Measurements from ENCODE around the gene ARRDC4. TPM values are rescaled to one million over a fixed set of nuclear protein-coding genes. Genes with fewer than 3 reads are reported as not detected.

Gene ARRDC4
- total and polyA plus RNA-seq, 9 donors, result 12.2 to 23.7 (median 15.8) TPM

DNA sequence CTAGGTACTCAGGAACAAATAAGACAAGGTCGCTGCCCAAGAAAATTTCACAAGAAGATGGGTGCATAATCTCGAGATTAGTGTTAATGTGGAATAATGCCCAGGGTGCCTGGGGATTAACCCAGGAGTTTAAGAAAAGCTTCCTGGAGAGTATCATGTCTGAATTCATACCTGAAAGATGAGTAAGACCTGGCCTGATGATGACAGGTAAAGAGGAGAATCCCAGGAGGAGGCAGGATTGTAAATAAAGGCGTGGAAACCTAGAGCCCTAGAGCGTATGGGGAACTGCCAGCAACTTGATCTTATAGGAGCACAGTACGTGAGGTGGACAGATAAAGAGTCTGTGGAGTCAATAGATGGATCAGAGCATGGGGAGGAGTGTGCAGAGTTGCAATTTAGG is 43.0 kb downstream of the ARRDC4 start:
- H3K27ac ChIP-seq (ENCODE audit: low read length), result no peak overlapping the region
- no peaks in the 10 kb centered on the region for H3K36me3 ChIP-seq (ENCODE audit: control insufficient read depth, insufficient read depth, low read length)
- no peaks in the 10 kb centered on the region for H3K27me3 ChIP-seq (ENCODE audit: control insufficient read depth, insufficient read depth, low read length)
- WGBS (ENCODE audit: insufficient coverage), result 81% methylated on average over 5 of the region's 5 CpGs
- H3K9me3 ChIP-seq (replicated peaks; ENCODE audit: control insufficient read depth, low read depth, low read length), result no peaks in the 10 kb centered on the region
- DNase-seq, result no peak
- no peaks in the 10 kb centered on the region for H3K4me1 ChIP-seq (ENCODE audit: control insufficient read depth, insufficient read depth, low read length)
- H3K4me3 ChIP-seq (ENCODE audit: low read length), result no peak overlapping the region

DNA sequence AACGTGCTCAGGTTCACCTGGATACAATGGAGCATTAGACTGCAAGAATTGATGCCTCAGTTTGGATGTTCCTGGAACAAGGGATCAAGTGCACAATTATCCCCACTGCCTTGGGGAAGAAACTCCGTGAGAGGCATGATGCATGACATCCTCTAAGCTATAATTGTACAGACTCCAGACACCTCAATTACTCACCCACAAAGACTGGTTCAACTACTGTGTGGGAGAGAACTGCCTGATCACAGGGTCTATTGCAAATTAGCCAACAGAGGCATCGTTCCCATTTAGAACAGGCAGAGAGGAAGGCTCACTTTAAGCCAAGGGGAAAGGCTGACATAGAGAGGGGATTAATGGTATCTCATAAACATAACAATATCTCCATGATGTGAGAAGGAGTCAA is 43.5 kb downstream of the ARRDC4 start:
- no peak overlapping the region for H3K4me3 ChIP-seq (ENCODE audit: low read length)
- H3K27me3 ChIP-seq (ENCODE audit: control insufficient read depth, insufficient read depth, low read length), result no peaks in the 10 kb centered on the region
- H3K36me3 ChIP-seq (ENCODE audit: control insufficient read depth, insufficient read depth, low read length), result no peaks in the 10 kb centered on the region
- 50% methylated on average over 1 of the region's 3 CpGs for WGBS (ENCODE audit: insufficient coverage)
- H3K4me1 ChIP-seq (ENCODE audit: control insufficient read depth, insufficient read depth, low read length), result no peaks in the 10 kb centered on the region
- H3K27ac ChIP-seq (ENCODE audit: low read length), result no peak overlapping the region
- H3K9me3 ChIP-seq (replicated peaks; ENCODE audit: control insufficient read depth, low read depth, low read length), result no peaks in the 10 kb centered on the region
- DNase-seq, result no peak

DNA sequence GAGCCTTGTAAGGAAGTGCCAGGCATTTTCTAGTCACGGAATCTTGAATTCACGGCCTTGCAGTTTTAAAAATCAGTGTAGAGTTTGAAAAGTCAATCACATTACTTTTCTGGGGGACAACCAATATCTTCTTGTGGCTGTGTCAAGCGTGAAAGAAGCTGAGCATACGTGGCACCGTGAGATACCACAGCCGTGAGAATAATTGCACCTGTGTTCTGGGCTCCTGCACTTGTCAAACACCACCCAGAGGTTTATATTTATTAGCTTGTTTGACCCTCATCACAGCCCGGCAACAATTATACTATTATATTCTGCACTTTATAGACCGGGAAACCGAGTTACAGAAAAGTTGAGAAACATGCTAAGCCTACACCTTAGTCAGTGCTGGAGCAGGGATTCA is 45.2 kb downstream of the ARRDC4 start:
- WGBS (ENCODE audit: insufficient coverage), result 95% methylated on average over 3 of the region's 9 CpGs
- DNase-seq, result no peak
- Histone ChIP-seq H3K27me3 (ENCODE audit: control insufficient read depth, insufficient read depth, low read length) (no peaks in the 10 kb centered on the region), H3K27ac (ENCODE audit: low read length) (no peak overlapping the region), H3K9me3 (replicated peaks; ENCODE audit: control insufficient read depth, low read depth, low read length) (no peaks in the 10 kb centered on the region), H3K4me1 (ENCODE audit: control insufficient read depth, insufficient read depth, low read length) (no peaks in the 10 kb centered on the region), H3K36me3 (ENCODE audit: control insufficient read depth, insufficient read depth, low read length) (no peaks in the 10 kb centered on the region), H3K4me3 (ENCODE audit: low read length) (no peak overlapping the region)

DNA sequence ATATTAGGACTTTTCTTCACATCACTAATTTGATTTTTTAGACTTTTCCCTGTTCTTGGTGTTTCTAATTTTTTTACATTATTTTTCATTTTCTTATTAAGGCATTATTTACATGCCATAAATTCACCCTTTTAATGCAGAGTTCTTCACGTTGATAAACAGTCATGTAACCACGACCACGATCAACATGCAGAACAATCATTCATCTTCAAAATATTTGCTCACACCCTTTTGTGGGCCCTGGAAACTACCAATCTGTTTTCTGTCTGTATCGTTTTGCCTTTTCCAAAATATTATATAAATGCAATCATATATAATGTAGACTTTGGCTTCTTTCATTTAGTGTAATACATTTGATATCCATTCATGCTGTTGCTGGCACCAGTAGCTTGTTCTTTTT is 48.7 kb downstream of the ARRDC4 start:
- H3K27me3 ChIP-seq (ENCODE audit: control insufficient read depth, insufficient read depth, low read length), result no peaks in the 10 kb centered on the region
- no peaks in the 10 kb centered on the region for H3K9me3 ChIP-seq (replicated peaks; ENCODE audit: control insufficient read depth, low read depth, low read length)
- no peaks in the 10 kb centered on the region for H3K36me3 ChIP-seq (ENCODE audit: control insufficient read depth, insufficient read depth, low read length)
- DNase-seq, result no peak
- no peak overlapping the region for H3K27ac ChIP-seq (ENCODE audit: low read length)
- no peak overlapping the region for H3K4me3 ChIP-seq (ENCODE audit: low read length)
- no peaks in the 10 kb centered on the region for H3K4me1 ChIP-seq (ENCODE audit: control insufficient read depth, insufficient read depth, low read length)
- WGBS (ENCODE audit: insufficient coverage), result no CpG with 5 or more reads among the region's 4 CpGs

DNA sequence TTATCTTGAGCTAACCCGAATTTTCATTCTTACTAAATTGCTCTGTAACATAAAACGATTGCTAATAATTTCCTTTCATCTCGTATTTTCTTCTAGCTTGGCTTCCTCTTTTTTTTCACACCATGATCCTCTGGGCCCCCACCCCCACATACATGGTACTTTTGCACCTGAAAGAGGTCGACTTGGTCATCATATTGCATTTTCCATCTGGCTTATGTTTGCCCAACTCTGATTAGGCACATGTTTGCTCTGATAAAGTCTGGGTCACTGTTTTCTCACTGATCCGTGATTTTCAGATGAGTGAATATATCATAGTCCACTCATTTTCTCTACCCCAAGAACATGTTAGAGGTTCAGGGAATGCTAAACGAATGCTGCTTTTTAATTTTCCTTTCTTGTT is 49.5 kb downstream of the ARRDC4 start:
- Histone ChIP-seq H3K4me1 (ENCODE audit: control insufficient read depth, insufficient read depth, low read length) (no peaks in the 10 kb centered on the region), H3K9me3 (replicated peaks; ENCODE audit: control insufficient read depth, low read depth, low read length) (no peaks in the 10 kb centered on the region), H3K36me3 (ENCODE audit: control insufficient read depth, insufficient read depth, low read length) (no peaks in the 10 kb centered on the region), H3K27ac (ENCODE audit: low read length) (no peak overlapping the region), H3K4me3 (ENCODE audit: low read length) (no peak overlapping the region), H3K27me3 (ENCODE audit: control insufficient read depth, insufficient read depth, low read length) (no peaks in the 10 kb centered on the region)
- WGBS (ENCODE audit: insufficient coverage), result 73% methylated on average over 3 of the region's 6 CpGs
- DNase-seq, result no peak

DNA sequence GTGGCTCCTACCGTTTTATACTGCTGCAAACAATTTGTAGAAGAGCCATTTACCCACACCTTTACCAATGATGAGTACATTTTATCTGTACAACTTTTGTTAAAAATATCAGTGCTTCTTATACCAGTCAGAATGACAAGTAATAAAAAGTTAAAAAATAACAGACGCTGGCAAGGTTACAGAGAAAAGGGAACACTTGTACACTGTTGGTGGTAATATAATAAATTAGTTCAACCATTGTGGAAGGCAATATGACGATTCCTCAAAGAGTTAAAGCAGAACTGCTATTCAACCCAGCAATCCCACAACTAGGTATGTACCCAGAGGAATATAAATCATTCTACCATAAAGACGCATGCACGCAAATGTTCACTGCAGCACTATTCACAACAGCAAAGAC is 51.9 kb downstream of the ARRDC4 start:
- Histone ChIP-seq H3K4me1 (ENCODE audit: control insufficient read depth, insufficient read depth, low read length) (no peaks in the 10 kb centered on the region), H3K27me3 (ENCODE audit: control insufficient read depth, insufficient read depth, low read length) (no peaks in the 10 kb centered on the region), H3K36me3 (ENCODE audit: control insufficient read depth, insufficient read depth, low read length) (no peaks in the 10 kb centered on the region), H3K4me3 (ENCODE audit: low read length) (no peak overlapping the region), H3K9me3 (replicated peaks; ENCODE audit: control insufficient read depth, low read depth, low read length) (no peaks in the 10 kb centered on the region), H3K27ac (ENCODE audit: low read length) (no peak overlapping the region)
- 60% methylated on average over 1 of the region's 5 CpGs for WGBS (ENCODE audit: insufficient coverage)
- DNase-seq, result no peak

DNA sequence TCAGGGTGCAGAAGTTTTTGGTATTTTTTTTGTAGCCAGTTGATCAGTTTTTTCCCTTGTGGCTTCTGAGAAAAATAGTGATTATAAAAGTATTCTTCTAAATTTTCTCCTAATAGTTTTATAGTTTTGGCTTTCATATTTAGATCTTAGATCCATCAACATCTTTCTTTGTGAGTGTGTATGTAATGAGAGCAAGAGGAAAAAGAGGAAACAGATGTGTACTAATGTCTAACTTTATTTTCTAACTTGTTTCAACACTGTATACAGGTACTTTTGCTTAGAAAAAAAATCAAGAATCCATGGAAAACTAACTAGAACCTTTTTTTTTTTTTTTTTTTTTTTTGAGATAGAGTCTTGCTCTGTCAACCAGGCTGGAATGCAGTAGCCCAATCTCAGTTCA is 53.1 kb downstream of the ARRDC4 start:
- no peaks in the 10 kb centered on the region for H3K27me3 ChIP-seq (ENCODE audit: control insufficient read depth, insufficient read depth, low read length)
- no peak for DNase-seq
- no peaks in the 10 kb centered on the region for H3K4me1 ChIP-seq (ENCODE audit: control insufficient read depth, insufficient read depth, low read length)
- H3K9me3 ChIP-seq (replicated peaks; ENCODE audit: control insufficient read depth, low read depth, low read length), result no peaks in the 10 kb centered on the region
- no peak overlapping the region for H3K4me3 ChIP-seq (ENCODE audit: low read length)
- no peak overlapping the region for H3K27ac ChIP-seq (ENCODE audit: low read length)
- no peaks in the 10 kb centered on the region for H3K36me3 ChIP-seq (ENCODE audit: control insufficient read depth, insufficient read depth, low read length)

DNA sequence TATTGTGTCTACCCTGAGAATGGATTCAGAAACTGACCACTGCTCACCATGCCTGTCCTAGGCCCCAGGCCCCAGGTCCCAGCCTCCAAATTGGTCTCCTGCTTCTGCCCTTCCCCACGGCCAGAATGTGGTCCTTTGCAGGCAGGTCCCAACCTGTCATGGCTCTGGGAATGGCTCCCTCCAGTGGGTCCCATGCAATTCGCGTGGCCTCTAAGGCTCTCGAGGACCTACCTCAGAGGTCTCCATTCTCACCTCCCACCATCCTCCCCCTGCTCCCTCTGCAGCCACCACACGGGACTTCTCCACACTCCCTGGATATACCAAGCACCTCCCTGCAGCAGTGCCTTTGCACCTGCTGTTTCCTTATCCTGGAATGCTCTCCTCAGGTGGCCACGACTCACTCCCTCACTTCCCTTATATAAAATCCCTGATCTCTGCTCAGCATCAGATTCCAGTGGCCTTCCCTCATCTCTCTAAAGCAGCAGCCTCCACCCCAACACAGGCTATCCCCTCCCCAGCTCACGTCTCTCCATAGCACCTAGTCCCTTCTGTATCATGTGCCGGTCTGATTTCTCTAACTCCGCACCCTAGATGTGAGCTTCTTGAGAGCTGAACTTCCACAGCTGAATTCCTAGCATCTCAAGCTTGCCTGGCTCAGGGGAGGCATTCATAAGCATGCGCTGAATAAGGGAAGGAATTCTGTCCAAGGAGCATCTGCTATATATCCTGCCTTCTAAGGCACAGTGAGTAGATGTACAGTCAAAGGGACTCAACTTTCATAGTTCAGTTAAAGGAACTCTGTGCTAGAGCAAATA is 56.9 kb downstream of the ARRDC4 start:
- Histone ChIP-seq H3K4me3 (ENCODE audit: low read length) (no peak overlapping the region), H3K27ac (ENCODE audit: low read length) (no peak overlapping the region), H3K27me3 (ENCODE audit: control insufficient read depth, insufficient read depth, low read length) (no peaks in the 10 kb centered on the region), H3K4me1 (ENCODE audit: control insufficient read depth, insufficient read depth, low read length) (no peaks in the 10 kb centered on the region), H3K9me3 (replicated peaks; ENCODE audit: control insufficient read depth, low read depth, low read length) (no peaks in the 10 kb centered on the region), H3K36me3 (ENCODE audit: control insufficient read depth, insufficient read depth, low read length) (no peaks in the 10 kb centered on the region)
- 77% methylated on average over 9 of the region's 10 CpGs for WGBS (ENCODE audit: insufficient coverage)
- DNase-seq, result peak; percentile 27

DNA sequence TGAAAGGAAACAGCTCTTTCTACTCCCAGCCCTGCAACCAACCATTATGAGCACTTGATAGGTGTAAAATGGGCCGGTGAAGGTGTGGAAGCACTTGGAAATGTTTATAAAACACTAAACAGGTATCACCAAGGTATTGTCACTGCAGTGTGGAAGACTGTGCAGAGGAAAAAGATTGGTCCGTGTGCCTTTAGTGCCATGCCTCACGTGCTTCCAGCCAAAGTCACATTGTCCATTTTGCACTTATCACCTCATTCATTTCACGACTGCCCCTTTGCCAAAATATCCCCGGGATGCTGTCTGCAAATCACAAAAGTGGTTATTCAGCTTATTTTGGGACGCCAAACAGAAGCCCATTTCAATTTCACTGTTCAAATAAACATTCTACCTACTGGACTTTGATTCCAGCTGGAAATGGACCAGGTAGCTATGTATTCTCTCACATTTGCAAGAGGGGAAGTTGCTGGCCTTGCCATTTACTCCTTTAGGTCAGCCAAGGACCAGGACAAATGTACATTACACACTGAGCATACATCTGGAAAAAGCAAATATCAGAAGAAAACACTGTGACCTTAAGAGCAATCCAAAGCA is 58.4 kb downstream of the ARRDC4 start:
- DNase-seq, result peak; percentile 21
- no peaks in the 10 kb centered on the region for H3K27me3 ChIP-seq (ENCODE audit: control insufficient read depth, insufficient read depth, low read length)
- WGBS (ENCODE audit: insufficient coverage), result 59% methylated on average over 5 of the region's 6 CpGs
- H3K27ac ChIP-seq (ENCODE audit: low read length), result no peak overlapping the region
- no peak overlapping the region for H3K4me3 ChIP-seq (ENCODE audit: low read length)
- H3K9me3 ChIP-seq (replicated peaks; ENCODE audit: control insufficient read depth, low read depth, low read length), result no peaks in the 10 kb centered on the region
- H3K4me1 ChIP-seq (ENCODE audit: control insufficient read depth, insufficient read depth, low read length), result no peaks in the 10 kb centered on the region
- H3K36me3 ChIP-seq (ENCODE audit: control insufficient read depth, insufficient read depth, low read length), result no peaks in the 10 kb centered on the region

Data from muscle of leg (tissue), 11 donors.